ENCODE results near the gene B9D1.

DNA sequence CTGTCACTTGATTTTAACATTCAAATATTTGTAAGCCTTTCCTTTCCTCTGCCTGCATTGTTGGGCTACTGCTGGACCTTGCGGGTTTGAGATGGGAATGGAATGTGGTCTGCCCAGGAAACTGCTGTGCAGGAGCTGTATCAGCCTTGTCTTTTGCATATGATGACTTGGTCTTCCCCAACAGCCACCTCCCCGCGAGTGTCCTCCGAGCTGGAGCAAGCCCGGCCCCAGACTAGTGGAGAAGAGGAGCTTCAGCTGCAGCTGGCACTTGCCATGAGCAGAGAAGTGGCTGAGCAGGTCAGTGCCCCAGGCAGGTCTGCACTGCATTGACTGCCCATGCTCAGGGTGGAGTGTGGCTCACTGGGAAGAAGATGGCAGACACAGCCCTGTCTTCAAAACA lies 52.8 kb downstream of the B9D1 start:
- TF ChIP-seq, protein P1, sequence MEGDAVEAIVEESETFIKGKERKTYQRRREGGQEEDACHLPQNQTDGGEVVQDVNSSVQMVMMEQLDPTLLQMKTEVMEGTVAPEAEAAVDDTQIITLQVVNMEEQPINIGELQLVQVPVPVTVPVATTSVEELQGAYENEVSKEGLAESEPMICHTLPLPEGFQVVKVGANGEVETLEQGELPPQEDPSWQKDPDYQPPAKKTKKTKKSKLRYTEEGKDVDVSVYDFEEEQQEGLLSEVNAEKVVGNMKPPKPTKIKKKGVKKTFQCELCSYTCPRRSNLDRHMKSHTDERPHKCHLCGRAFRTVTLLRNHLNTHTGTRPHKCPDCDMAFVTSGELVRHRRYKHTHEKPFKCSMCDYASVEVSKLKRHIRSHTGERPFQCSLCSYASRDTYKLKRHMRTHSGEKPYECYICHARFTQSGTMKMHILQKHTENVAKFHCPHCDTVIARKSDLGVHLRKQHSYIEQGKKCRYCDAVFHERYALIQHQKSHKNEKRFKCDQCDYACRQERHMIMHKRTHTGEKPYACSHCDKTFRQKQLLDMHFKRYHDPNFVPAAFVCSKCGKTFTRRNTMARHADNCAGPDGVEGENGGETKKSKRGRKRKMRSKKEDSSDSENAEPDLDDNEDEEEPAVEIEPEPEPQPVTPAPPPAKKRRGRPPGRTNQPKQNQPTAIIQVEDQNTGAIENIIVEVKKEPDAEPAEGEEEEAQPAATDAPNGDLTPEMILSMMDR (IDR thresholded peaks at IDR 0.05), result no peak
- TF ChIP-seq POLR2A (IDR thresholded peaks at IDR 0.05), result no peak

Measured in testis (tissue), 2 donors.